HG03460 (cell line): Measurements from ENCODE around the gene NAP1L4.
"Not testable (repeated sequence)": the region's sequence is repeated elsewhere in the genome, so short reads cannot be mapped to it uniquely, and the experiment has no call there.

Experiments
- ATAC-seq: cut with Tn5 transposase; IDR thresholded peaks from one replicate; pipeline ENCODE4 v1.9.1; 2021; ENCODE audit not compliant: unreplicated experiment

Gene NAP1L4

DNA sequence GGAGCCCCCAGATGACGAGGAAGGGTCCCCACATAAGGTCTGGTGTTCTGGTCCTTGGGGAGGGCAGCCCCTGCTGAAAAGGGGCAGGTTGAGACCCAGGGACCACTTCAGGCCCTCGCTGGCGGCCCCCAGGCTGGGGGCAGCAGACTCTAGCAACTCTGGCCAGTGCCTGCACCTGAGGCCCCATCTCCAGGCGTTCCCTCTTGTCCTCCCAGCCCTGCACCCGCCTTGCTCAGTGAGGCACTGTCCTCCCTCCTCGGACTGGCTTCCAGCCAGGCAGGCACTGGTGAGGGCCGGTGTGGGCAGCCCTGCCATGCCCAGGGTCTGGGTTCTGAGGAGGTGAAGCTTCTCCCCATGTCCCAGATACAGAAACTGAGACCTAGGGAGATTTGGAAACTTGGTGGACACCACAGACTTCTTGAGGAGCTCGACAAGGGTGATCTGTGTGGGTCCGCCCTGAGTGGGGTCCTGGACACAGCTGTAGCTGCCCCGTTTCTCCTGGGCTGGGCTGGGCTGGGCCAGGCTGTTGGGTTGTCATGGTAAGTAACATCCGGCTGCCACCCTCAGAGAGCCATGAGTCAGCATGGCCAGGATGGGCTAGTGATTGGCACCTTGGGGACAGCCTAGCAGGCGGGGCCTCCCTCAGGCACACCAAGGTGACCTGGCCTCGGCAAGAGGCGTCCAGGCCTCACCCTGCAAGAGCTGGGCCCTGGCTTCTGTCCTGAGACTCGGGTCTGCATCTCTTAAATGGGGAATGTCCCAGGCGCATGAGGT, 51.8 kb downstream of the NAP1L4 start:
- ATAC-seq: no peak

GRCh38 chr11:2938458-2939418, 53.4 kb downstream of the NAP1L4 start:
- not testable (repeated sequence) for ATAC-seq

DNA sequence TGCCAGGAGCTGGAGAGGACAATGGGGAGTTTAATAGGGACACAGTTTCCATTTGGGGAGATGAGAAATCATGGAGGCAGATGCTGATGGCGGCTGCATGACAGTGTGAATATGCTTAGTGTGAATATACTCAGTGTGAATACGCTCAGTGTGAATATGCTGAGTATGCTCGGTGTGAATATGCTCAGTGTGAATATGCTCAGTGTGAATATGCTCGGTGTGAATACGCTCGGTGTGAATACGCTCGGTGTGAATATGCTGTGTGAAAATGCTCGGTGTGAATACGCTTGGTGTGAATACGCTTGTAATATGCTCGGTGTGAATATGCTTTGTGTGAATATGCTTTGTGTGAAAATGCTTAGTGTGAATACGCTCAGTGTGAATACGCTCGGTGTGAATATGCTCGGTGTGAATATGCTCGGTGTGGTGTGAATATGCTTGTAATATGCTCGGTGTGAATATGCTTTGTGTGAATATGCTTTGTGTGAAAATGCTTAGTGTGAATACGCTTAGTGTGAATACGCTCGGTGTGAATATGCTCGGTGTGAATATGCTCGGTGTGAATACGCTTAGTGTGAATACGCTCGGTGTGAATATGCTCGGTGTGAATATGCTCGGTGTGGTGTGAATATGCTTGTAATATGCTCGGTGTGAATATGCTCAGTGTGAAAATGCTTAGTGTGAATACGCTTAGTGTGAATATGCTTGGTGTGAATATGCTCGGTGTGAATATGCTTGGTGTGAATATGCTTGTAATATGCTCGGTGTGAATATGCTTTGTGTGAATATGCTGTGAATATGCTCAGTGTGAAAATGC, 54.3 kb downstream of the NAP1L4 start:
- ATAC-seq: not testable (repeated sequence)

DNA sequence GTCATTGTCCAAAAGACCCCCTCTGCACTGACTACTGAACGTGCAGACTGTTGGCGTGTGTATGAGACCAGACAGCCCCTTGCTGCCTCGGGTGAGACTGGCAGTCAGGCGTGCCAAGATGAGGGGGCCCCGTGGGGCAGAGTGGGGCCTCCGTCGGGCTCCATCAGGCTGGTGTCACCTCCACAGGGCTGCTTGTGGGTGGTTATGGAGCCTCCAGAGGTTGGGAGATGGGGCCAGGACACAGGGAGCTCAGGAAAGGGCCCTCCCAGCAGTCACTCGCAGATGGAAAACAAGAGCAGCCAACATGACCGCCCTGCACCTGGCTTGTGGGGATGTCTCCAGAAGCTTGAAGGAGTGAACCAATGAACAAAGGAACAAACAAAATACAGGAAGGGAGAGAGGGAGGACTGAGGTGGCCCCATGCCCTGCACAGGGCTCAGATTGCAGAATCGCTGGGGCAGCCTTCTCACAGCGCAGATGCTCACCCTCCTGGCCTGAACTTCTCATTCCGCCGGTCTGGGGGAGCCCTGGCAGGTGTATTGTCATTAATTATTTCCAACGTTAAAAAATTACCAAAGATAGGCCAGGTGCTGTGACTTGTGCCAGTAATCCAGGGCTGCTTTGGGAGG, 57.4 kb downstream of the NAP1L4 start:
- ATAC-seq: no peak

DNA sequence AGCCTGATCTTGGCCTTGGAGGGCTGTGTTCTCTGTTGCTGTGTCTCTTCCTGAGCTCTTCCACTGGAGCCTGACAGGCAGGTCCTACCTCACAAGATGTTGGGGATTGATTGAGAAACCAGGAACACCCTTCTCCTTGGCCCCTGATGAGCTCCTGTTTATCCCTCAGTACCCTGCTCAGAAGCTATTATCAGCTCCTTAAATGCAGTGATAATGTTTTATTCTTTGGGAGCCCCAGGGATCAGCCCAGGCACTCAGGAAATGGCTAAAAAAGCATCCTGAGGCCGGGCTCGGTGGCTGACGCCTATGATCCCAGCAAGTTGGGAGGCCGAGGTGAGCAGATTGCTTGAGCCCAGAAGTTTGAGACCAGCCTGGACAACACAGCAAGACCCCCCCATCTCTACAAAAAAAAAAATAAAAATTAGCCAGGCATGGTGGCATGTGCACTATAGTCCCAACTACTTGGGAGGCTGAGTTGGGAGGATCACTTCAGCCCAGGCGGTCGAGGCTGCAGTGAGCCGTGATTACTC, 58.0 kb downstream of the NAP1L4 start:
- no peak for ATAC-seq

DNA sequence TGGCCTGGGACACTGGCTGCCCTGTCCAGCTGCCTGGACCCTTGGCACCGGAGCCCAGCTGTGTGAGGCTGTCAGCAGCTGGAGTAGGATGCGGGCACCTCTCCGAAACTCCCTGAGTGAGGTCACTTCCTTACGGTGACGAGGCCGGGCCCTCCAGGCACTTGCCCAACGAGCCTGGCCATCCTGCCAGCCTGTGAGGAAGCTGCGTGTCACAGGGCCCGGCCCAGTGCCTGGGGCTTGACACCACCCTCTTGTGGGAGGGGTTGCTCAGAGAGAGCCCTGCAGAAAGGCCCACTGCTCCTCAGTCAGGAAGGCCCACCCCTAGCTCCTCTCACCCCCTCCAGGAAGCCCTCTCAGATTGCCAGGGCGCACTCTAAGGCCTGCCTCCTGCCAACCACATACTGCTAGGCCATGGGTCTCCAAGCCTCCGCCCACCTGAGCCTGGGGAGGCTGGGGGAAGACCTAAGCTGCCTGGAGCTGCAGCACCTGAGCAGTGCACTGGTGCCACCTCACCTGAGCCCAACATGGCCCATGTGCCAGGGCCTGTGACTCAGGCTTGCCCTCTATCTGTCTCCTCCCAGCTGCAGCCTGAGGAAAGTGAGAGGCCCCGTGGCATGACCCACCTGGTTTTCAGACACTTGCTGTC, 58.6 kb downstream of the NAP1L4 start:
- peak; percentile 44 for ATAC-seq

GRCh38 chr11:2932850-2933251, 59.3 kb downstream of the NAP1L4 start:
- peak; percentile 7 for ATAC-seq

GRCh38 chr11:2931771-2932738, 60.1 kb downstream of the NAP1L4 start:
- no peak for ATAC-seq

DNA sequence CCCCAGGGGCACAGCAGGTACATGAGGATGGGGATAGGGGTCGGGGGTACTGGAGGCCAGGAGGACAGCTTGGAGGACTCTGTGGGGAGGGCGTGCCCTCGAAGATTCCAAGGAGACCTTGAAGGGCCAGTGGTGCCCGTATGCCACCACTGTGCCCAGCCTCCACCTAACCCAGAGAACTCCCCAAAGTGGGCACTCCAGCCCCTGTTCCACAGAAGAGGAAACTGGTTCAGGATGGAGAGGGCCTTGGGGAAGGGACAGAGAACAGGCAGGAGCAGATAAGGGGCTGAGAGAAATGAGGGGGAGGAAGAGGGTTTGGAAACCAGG, 60.7 kb downstream of the NAP1L4 start:
- no peak for ATAC-seq

- peak; percentile 31 for ATAC-seq
Measured at GRCh38 chr11:2930704-2931419, 61.3 kb downstream of the NAP1L4 start.

DNA sequence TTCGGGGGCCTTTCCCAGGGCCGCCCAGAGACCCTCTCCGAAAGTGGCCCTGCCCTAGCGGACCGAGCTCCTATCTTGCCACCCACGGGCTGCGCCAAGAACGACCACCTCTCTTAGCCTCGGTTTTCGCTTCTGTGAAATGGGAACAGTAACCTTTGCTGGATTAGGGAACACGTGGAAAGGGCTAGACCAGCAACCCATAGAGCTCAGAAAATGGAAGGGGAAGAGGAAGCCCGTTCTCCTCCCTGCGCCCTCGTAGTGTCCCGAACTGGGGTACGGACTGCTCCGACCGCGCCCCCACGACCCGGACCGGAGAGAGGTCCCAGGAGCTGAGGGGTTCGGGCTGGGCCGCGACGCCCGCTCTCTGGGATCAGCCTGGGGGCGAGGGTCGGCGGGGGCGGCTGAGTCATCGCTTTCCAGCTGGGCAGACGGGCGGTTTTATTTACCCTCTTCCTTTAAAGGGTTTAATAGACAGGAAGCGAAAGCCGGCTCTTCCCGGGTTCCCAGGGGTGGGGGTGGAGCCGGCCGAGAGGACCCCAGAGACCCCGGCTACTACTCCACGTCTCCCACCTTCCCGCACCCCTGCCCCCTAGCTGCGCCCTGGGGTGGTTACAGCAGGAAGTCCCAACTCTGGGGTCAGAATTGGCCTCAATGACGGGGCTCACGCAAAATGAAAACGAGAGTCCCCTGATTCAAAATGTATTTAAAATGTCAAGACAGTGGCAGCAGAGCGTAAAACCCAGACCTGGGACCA, 62.0 kb downstream of the NAP1L4 start:
- peak; percentile 36 for ATAC-seq

DNA sequence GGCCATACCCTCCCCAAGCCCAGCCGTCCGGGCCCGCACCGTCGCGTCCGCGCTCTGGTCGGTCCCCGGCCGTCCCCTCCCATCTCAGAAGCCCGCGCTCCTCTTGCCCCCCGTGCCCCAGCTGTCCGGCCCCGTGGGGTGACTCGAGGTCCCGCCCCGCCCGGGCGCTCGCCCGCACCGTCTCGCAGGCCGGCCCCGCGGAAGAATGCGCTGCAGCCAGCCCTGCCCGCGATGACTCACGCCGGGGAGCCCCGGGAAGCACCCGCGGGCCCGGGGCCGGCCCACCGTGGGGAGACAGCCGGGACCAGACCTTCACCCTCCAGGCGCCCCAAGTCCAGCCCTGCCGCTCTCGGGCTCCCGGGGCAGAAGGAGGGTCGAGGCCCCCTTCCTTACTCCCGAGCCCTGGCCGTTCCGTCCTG, 62.6 kb downstream of the NAP1L4 start:
- no peak for ATAC-seq

DNA sequence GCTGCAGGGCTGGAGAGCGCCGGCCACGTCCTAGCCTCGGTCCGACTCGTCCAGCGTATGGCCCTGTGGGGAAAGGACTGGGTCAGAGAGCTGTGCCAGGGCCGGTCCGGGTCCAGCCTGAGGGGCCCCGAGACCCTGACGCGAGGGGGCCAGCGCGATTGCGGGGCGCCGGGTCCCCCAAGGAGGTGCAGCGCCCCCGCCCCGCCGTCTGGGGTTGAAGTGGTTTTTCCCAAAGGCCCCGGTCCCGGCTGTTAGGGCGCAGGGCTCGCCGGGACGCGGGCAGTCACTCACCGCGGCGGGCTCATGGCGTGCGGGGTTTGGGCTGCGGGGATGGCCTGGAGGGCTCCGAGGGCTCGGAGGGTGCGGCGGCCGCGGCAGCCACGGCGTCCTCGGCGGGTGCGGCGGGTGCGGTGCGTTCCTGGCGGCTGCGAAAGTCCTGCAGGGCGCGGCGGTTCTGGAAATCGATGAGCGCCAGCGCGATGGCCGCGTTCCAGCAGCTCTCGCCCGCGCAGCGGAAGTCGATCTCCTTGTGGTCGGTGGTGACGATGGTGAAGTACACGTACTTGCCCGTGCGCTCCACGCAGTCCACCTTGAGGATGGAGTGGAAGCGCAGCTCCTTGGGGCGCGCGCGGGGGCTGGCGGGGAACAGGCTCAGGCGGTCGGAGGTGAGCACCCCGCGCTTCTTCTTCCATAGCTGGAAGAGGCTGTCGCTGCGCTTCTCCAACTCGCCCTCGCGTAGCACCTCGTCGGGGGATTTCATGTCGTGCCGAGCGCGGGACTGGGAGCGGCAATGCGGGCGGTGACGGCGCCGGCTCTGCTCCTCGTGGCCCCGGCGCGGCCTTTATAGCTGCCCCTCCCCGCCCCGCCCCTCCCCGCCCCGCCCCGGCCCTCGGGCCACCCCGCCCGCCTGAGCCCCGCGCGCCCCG, 63.3 kb downstream of the NAP1L4 start, which contains the start of gene PHLDA2:
TSS of gene PHLDA2 (minus strand) at position 816 of the 926 bp plus-strand sequence. CDS start at position 760, 56 bp downstream.
- ATAC-seq: no peak

- no peak for ATAC-seq
Measured at GRCh38 chr11:2927851-2928604, 64.1 kb downstream of the NAP1L4 start.

- ATAC-seq: no peak
Measured at GRCh38 chr11:2927121-2927800, 64.9 kb downstream of the NAP1L4 start.
